GM12873 (cell line): ENCODE measurements around the gene RTKN.

Experiments used
- CTCF ChIP-seq: IDR thresholded peaks from 2 replicates; pipeline ENCODE4 v1.5.1; 2012; ENCODE audit warnings: low read depth, mild to moderate bottlenecking, moderate library complexity, low read length, control low read depth; ENCODE audit not compliant: insufficient read depth; ENCODE audit errors: missing control alignments

The RTKN gene

GRCh38 chr2:74454654-74455511, 13.1 kb upstream of the RTKN start, which contains the start of gene INO80B:
Gene INO80B, plus strand, starts transcription at chr2:74455087. Its CDS starts 30 bp downstream, at chr2:74455117.
- no peak for TF ChIP-seq CTCF

GRCh38 chr2:74450570-74451190, 8.9 kb upstream of the RTKN start:
- no peak for TF ChIP-seq CTCF

DNA sequence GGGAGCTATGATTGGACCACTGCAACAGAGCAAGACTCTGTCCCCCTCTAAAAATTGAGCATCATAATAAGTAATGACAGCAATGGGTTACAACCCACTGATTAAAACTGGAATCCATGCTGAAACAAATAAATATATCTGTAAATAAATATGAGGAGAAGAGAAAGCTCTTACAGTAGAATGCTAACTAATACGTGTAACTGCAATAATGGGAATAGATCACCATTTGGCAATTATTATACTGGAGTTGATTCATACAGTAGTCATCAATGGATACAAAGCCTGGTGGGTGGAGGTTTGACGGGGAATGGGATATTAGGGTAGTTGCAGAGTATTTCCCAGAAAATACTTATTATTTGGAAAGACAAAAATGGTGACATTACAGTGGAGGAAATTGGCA, 7.0 kb upstream of the RTKN start:
- TF ChIP-seq CTCF, result no peak

GRCh38 chr2:74447230-74447999, 5.7 kb upstream of the RTKN start:
- no peak for TF ChIP-seq CTCF

DNA sequence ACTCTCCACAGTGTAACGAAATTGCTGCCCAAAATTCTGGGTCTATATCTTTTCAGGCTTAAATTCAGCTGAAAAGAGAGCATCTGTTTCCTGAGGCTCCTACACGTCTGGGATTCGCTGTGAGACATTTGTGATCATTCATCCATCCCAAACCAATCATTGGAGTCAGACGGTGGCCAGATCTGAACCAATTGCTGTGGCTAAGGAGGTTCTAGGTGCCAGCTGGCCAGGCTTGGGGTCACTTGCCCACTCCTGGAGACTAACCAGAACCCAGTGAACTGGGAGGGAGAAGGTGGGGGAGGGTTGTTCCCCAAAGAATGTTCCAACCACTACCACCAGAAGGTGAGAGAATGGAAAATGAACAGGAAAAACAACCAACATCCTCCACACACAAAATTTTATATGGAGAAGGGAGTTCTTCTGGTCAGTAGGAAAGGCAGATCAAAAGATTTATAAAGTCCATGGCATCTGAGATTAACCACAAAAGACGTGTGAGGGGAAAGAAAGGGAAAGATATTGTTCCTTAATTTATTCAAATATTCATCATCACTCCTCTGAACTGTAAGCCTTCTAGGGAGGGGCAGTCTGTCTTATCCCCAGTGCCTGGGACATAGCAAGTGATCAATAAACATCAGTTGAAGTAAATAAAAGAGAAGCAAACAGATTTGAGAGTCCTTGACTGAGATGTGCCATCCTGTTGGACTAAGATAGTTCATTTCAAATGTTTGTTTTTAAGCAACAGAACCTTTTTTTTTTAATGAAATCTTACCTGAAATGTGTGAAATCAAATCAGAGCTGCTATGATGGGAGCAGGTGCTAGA, 3.0 kb upstream of the RTKN start:
- TF ChIP-seq CTCF, result no peak

DNA sequence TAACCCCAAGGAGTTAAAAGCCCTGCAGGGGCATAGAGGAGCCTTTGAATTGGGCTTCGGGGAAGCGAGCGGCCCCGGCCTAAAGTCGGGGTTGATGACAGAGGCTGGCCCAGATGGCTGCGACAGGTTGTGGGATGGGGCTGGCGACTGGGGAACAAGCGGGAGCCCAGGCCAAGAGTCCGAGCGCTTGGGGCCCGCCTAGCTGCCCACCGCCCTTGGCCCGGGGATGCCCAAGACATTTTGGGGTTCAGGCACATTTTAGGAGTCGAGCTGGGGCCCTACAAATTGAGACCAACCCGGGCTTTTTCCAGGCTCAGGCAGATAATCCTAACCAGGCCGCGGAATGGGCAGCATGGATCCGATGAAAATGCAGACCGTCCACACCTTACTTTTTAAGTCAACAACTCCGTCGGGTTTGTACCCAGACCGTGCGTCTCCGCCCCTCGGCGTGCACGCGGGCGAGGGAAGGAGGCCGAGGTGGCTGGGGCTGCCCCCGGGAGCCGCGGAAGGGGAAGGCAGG, 507 bp downstream of the RTKN start:
- TF ChIP-seq CTCF, result no peak
